Esophagus muscularis mucosa (tissue), 4 donors: ENCODE results near the gene REL. TPM values are rescaled to one million over a fixed set of nuclear protein-coding genes. Genes with fewer than 3 reads are reported as not detected.

Source experiments
- DNase-seq: peaks from one replicate; pipeline ENCODE4 v3.0.0-alpha.2; 2017; ENCODE audit errors: extremely low spot score
- H3K27ac ChIP-seq, 4 donors: fragments of 200-600 bp; sonication (generic); replicated peaks in 1 of 4; 1 replicate in 3 of 4; 2 replicates in 1 of 4; pipeline ENCODE4 v1.5.1; 2016 to 2019; ENCODE audit warnings: mild to moderate bottlenecking in 1 of 4
- H3K27me3 ChIP-seq, 4 donors: fragments of 200-600 bp; sonication (generic); one replicate each; pipeline versions ENCODE4 v1.5.1 to v1.6.0; 2016 to 2019
- H3K36me3 ChIP-seq, 4 donors: fragments of 200-600 bp; sonication (generic); one replicate each; pipeline ENCODE4 v1.5.1; 2016 to 2019
- H3K4me1 ChIP-seq, 4 donors: fragments of 200-600 bp; sonication (generic); one replicate each; pipeline ENCODE4 v1.5.1; 2016 to 2019
- H3K4me3 ChIP-seq, 4 donors: fragments of 200-600 bp; sonication (generic); 1 replicate in 2 of 4; 2 replicates in 2 of 4; pipeline ENCODE4 v1.5.1; 2016 to 2019; ENCODE audit warnings: mild to moderate bottlenecking in 4 of 4, moderate library complexity in 1 of 4
- H3K9me3 ChIP-seq, 4 donors: fragments of 200-600 bp; sonication (generic); 1 replicate in 3 of 4; 2 replicates in 1 of 4; pipeline ENCODE4 v1.5.1; 2016 to 2019
- CTCF ChIP-seq, 3 experiments: fragments of 200-600 bp in 2 of 3; fragments of 450-650 bp in 1 of 3; sonication (generic) in 2 of 3; IDR thresholded peaks; one replicate each; pipeline ENCODE4 v1.5.1; 2017 to 2019; ENCODE audit warnings: antibody characterized with exemption in 3 of 3, mild to moderate bottlenecking in 2 of 3, moderate library complexity in 1 of 3
- EP300 ChIP-seq: sonication (generic); formaldehyde crosslinking; IDR thresholded peaks from one replicate; pipeline ENCODE4 v1.6.1; 2017; ENCODE audit warnings: antibody characterized with exemption
- POLR2A ChIP-seq: fragments of 450-650 bp; IDR thresholded peaks from one replicate; pipeline ENCODE4 v1.6.1; 2017; ENCODE audit warnings: antibody characterized with exemption, moderate library complexity, mild to moderate bottlenecking, low read depth
- POLR2AphosphoS5 ChIP-seq, 2 donors: sonication (generic); formaldehyde crosslinking; IDR thresholded peaks; one replicate each; pipeline ENCODE4 v1.6.1; 2017; ENCODE audit warnings: antibody characterized with exemption in 2 of 2
- WGBS: methylation state at CpG from one replicate; pipeline ENCODE4 v1.1.5; 2018; 5-methylcytosine and 5-hydroxymethylcytosine counted together
- intact Hi-C: fragments of 100-400 bp; cut with DNase I; formaldehyde crosslinking; loops from one replicate; pipeline ENCODE4 v1.15.1; 2023
- small RNA-seq, 3 donors: library from RNA; depleted of rRNA; stranded (forward); fragments of <200 nt; gene quantifications; one replicate each; pipeline ENCODE3, GENCODE V24; 2016
- total RNA-seq, 4 donors: library from RNA; depleted of rRNA; stranded (reverse); fragments of >200 nt; gene quantifications; one replicate each; pipeline versions ENCODE4 v1.1.0 to v1.2.1, GENCODE V29; 2016

The REL gene
- total RNA-seq, 4 donors from 2014 or later = 9.1 to 16.2 (median 9.5) TPM

- no peaks in the 10 kb centered on the region for H3K27me3 ChIP-seq
- WGBS = 86% methylated on average over 1 of the region's 5 CpGs
- no peaks in the 10 kb centered on the region for H3K4me1 ChIP-seq
- no peak overlapping the region for H3K27ac ChIP-seq
- no peak overlapping the region for H3K4me3 ChIP-seq
- TF ChIP-seq POLR2AphosphoS5 (IDR thresholded peaks at IDR 0.05) (no peak), CTCF (IDR thresholded peaks at IDR 0.05) (no peak), POLR2A (no peak), EP300 (no peak)
- no peaks in the 10 kb centered on the region for H3K36me3 ChIP-seq
- DNase-seq = no peak
- intact Hi-C loops = no loop called here
- H3K9me3 ChIP-seq = no peaks in the 10 kb centered on the region
These were observed 92.3 kb downstream of the REL start for GRCh38 chr2:60973705-60974104.

- no peak for DNase-seq
- 98% methylated on average over 16 of the region's 16 CpGs for WGBS
- no peak for TF ChIP-seq POLR2AphosphoS5 (IDR thresholded peaks at IDR 0.05)
- TF ChIP-seq POLR2A = no peak
- TF ChIP-seq CTCF (IDR thresholded peaks at IDR 0.05) = no peak
- no peak for TF ChIP-seq EP300
These were observed 93.3 kb downstream of the REL start for GRCh38 chr2:60974652-60975051.

More at GRCh38 chr2:60974652-60975051, 93.3 kb downstream of the REL start:
- no peaks in the 10 kb centered on the region for H3K4me1 ChIP-seq
- intact Hi-C loops = no loop called here
- H3K36me3 ChIP-seq = no peaks in the 10 kb centered on the region
- no peaks in the 10 kb centered on the region for H3K9me3 ChIP-seq
- no peaks in the 10 kb centered on the region for H3K27me3 ChIP-seq
- H3K27ac ChIP-seq = no peak overlapping the region
- H3K4me3 ChIP-seq = no peak overlapping the region

Small RNA genes within 50 kb of the gene (small RNA-seq; reads per million reads assigned to genes)
- gene RN7SL632P = 0 reads per million in 3 donors
- 0 reads per million in 3 donors for gene RNU4-51P

Other genes starting within 250 kb of the REL start
- gene PAPOLG, start 125.3 kb upstream of the REL start, total RNA-seq = 10 to 100 TPM; 11.9 to 16.0 (median 13.9) TPM
- 10 to 100 TPM; 21.0 to 42.3 (median 26.2) TPM for gene PEX13, start 136.1 kb downstream of the REL start, total RNA-seq
- gene PUS10, start 136.7 kb downstream of the REL start, total RNA-seq = 1 to 10 TPM; 1.9 to 3.2 (median 2.6) TPM
- gene SANBR, start 184.3 kb downstream of the REL start, total RNA-seq = 1 to 10 TPM; 5.0 to 7.5 (median 6.3) TPM